Neural cell (in vitro differentiated cells): ENCODE data around the gene MPO.

Source experiments
- CTCF ChIP-seq: fragments of 450-650 bp; IDR thresholded peaks from 2 replicates; pipeline ENCODE4 v1.5.1; 2014; ENCODE audit warnings: antibody characterized with exemption, mild to moderate bottlenecking, moderate library complexity; ENCODE audit not compliant: poor library complexity, severe bottlenecking
- EZH2 ChIP-seq: fragments of 200-600, 300-800 bp; shearing (Covaris generic), sonication (generic); IDR thresholded peaks from 2 replicates; pipeline ENCODE4 v1.6.1; 2014; ENCODE audit warnings: antibody characterized with exemption, low read length, borderline replicate concordance, mild to moderate bottlenecking; ENCODE audit not compliant: insufficient read depth, poor library complexity, severe bottlenecking

GRCh38 chr17:58315750-58316149, 35.0 kb upstream of the MPO start:
- no peak for TF ChIP-seq CTCF
- TF ChIP-seq EZH2 = no peak
